HG02943 (cell line): ENCODE data around the gene NCK2.

ENCODE experiments used
- ATAC-seq: cut with Tn5 transposase; IDR thresholded peaks from one replicate; pipeline ENCODE4 v1.9.1; 2021; ENCODE audit warnings: mild to moderate bottlenecking, low read depth, moderate library complexity; ENCODE audit not compliant: unreplicated experiment

NCK2 gene

DNA sequence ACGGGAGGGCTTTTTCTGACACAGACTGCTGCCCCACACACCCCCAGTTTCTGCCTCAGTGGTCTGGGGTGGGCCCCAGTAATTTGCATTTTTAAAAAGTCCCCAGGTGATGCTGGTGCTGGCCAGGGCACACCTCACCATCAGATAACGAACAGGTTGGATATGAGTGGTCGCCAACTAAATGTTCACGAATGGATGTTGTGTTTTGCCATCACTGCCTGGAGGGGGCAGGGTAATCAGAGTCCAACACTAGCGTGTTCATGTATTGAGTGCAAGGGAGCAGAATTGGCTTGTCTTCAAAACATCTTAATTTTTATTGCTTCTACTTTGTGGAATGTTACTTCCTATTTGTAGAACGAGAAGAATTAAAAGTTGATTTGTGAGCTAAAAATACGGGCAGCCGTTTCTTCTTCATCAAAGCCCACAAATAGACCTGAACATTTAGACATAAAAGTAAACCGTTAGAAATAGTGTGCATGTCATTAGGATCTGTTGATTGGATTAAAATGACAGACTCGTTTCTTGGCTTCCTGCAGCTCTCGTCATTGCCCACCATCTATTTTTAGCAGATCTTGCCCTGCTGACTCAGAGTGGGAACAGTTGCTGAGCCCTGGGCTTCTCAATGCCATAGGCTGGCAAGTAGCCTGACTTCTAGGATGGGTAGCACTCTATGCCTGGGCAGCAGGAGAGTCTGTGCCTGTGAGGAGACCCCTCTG, 45.2 kb downstream of the NCK2 start:
- peak; percentile 70 for ATAC-seq

DNA sequence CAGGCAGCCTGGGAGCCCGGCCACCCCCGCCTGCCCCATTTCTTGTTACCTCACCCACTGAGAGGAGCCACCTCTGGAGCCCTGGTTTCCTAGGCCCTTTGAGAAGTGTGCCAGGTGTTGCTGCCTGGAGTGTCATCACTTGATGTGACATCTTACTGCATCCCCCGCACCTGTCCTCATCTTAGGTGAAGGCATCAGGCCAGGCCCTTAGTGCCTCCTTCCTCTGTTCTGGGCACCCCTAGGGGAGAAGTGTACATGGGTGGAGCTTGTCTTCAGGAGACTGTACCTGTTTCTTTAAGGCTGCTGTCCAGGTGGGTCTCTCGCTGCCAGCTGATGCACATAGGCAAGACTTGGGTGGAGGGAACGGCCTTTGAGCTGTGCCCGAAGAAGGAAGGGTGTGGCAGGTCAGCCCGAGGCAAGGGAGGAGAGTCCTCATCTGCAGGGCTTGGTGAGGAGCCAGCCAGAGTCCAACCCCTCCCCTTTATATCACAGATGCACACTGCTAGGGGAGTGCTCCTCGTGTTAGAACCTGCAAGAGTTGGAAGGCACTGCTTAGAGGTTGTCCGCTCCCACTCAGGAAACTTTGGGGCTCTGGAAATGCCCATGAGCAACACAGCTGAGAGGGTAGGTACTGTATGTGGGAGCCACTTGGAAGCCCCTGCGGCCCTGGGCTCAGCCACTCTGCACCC, 45.9 kb downstream of the NCK2 start:
- peak; percentile 16 for ATAC-seq

DNA sequence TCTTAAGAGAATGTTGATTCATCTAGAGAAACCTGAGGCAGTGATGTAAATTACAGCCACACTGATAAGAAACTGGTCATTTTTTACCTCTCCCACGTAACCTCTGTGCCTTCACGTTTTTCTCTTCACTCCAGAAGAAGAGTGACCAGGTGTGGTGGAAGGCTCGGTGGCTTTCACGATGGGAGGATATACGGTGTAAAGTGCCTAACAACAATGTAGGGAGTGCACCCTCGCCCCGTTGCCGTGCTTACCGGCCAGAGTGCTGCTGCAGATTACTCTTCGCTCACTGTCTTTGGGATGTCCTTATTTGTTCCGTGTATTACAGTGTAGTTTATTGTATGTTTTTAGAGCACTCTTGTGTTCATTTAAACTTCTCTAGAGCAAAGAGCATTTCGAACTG, 46.5 kb downstream of the NCK2 start:
- no peak for ATAC-seq

DNA sequence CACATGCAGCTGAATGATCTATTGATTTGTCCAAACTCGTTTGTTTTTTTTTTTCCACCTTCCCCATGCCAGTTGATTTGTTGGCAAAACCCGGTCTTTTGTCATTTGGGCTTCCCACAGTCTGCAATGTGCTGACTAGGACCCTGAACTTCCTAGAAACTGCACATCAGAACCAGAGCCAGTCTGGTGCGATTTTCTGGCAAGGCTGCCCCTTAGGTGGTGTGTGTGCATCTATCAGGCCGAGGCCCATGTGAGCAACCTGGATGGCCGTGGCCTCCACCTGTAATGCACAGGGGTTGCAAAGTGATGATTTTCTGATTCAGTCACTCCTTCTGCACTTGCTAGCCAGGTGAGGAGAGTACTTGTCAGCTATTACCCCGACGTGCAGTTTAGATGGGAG, 47.8 kb downstream of the NCK2 start:
- ATAC-seq = no peak

DNA sequence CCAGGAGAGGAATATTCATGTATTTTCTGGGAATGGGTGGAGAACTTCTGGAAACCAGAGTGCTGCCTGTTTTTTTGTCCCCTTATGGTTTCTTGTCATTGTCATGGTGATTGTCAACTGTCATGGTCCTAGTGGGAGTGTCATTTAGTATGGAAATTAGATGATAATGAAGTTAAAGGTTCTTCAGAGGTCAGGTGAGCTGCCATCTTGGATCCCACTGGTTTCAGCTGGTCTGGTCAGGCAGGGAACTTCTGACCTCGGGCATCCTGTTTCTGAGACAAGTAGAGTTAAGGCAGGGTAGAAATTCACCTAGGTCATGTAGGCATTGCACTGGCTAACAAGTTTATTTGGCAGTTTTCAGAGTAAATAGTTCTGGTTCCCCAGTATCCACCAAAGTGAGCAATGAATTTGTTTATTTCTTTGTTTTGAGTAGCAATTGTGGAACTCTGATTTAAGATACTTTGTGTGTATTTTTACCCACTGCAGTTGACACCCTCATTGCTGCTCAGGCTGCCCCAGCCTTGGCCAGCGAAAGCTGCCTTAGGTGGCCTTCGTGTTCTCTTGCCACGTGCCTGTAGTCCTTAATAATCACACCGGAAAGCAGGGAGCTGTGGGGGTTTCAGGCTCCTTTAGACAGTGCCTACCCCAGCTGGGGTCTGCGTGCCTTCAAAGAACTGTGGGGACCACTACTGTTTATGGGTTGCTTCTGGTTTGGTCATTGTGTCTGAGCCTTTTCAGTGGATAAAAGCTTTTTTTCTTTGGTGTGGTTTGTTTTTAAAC, 48.7 kb downstream of the NCK2 start:
- ATAC-seq = no peak

DNA sequence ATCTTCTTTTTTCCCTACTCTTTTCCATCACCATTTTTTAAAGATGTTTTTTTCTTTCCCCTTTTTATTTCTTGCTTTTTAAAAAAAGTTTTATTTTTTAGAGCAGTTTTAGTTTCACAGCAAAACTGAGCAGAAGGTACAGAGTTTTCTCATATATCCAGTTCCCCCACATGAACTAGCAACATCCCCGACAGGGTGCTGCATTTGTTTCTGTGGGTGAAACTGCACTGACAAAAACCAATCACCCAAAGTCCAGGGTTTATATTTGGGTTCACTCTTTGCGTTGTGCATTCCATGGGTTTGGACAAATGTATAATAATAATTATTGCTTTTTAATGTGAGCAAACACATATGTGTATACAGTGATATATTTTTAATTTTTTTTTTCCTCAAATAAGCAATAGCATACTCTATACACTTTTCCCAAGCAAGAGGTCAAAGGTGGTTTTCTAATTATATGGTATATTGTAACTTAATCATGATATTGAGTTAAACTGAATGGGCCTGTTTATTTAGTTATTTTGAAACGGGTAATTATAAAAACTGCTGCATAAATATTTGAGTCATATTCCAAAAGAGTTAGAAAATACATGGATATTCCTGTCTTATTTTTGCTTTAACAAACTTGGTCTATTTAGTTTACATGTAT, 50.3 kb downstream of the NCK2 start:
- no peak for ATAC-seq

DNA sequence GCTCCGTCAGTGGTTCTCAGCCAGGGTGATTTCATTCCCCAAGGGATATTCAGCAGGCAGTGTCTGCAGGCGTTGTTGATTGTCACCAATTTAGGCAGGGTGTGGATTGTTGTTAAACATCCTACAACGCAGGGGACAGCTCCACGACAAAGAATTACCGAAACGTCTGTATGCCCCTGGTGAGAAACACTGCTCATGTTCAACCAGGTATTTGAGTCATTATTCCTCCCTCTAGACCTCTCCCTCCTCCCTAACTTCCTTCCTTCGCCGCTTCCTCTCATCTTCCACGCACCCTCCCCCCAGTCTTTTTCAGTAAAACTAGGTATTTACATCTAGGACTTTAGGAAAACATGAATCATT, 50.8 kb downstream of the NCK2 start:
- ATAC-seq = no peak

DNA sequence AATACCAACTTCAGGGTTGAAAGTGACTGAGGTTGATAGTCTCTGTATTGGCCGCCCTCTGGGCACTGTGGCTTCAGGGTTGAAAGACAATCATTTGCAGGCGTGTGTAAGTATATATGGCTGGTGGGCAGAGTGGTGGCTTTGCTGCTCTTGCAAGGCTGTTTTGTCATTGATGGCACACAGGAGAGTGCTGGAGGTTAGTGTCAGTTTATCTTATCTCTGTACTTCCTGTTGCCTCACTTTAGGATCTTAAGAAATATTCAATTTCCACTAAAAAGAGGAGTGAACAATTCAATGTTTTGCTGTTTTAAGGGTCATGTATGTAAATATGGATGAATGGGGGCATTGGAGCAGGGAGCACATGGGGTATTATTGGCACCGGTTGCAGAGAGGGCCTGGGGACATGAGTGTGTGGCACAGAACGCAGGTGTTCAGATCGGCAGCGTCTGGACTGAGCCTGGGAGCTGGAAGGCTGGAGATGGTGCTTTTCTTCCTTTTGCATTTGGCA, 51.5 kb downstream of the NCK2 start:
- no peak for ATAC-seq

DNA sequence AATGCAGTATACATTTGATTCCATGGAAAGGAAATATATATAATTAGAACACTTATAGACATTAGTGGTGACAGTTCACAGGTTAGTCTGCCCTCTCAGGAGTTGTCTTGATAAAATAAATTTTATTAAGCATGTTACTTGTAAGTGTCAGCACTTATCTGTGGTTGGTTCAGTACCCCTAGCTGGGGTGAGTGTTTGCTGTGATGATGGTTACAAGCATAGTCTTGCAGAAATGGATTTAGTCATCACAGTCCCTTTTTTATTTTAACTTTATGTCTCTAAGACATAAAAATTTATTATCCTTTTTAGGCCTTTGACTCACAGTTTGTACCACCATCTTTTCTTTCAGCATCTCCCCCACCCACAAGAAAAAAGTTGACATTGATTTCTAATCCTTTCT, 52.1 kb downstream of the NCK2 start:
- no peak for ATAC-seq

DNA sequence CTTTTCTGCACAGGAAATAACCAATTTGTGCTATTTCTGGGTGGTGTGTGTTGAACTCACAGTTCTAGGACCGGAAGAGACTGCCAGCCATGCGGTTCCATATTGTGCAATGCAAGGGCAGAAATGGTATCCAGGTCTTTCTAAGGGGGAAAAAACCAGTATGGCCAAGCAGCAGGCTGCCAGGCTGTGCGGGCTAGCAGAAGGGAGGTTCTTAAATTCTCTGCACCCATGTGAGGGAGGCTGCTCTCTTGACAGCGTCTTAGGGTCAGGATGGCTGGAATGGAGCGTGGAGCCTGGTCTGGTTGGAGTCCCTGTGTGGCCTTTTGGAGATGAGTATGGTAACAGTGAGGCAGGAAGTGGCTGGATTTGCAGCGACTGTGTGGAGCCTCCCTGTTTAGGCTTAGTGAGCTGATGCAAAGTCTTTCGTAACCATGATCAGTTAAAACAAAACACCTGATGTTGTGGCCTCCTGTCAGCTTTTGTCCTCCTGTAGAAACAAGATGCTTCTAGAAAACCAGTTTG, 52.6 kb downstream of the NCK2 start:
- ATAC-seq = peak; percentile 43

DNA sequence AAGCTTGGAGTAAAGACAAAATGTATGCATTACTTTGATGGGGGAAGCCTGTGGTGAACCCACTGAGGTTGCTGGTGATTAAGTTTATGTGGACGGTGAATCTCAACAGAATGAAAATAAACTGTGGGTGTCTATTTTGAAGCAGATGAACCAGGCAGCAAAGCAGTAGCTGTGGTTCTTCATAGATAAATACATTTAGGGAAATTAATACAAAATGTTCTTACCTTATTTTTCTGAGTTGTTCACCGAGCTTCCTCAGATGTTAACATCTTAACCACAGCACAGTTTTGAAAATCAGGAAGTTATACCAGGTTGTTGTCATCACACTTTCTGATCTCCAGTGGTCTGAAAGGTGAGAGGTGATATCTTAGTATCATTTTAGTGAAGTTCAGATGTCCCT, 53.9 kb downstream of the NCK2 start:
- ATAC-seq = no peak

DNA sequence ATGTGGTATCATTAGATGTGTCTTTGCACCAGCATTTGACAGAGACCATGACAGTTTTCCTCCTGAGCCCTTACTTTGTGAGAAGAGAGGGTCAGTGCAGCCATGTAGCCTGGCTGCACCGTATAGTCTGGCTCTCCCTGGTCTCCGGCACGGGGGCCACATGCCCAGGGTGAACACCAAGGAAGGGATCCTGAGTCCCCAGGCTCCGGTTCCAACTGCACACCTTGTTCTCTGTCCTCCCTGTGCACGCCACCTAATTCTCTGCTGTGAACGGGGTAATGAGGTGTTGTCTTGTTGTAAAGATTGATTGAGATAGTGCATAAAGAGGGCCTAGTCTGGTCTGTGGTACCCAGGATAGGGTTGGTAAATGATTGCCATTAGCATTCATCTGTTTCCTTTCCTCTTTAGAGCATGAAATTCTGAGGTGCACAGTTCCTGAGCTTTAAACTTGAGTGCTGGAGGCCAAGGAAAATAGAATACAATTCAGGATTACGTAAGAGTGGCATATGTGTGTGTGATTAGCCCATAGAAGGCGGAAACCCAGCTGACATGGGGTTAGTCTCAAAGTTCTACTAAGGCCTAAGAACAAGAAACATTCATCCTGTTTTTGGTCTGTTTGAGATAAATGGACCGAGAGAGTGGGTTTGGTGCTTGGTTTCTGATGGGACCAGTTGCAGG, 55.5 kb downstream of the NCK2 start:
- no peak for ATAC-seq

DNA sequence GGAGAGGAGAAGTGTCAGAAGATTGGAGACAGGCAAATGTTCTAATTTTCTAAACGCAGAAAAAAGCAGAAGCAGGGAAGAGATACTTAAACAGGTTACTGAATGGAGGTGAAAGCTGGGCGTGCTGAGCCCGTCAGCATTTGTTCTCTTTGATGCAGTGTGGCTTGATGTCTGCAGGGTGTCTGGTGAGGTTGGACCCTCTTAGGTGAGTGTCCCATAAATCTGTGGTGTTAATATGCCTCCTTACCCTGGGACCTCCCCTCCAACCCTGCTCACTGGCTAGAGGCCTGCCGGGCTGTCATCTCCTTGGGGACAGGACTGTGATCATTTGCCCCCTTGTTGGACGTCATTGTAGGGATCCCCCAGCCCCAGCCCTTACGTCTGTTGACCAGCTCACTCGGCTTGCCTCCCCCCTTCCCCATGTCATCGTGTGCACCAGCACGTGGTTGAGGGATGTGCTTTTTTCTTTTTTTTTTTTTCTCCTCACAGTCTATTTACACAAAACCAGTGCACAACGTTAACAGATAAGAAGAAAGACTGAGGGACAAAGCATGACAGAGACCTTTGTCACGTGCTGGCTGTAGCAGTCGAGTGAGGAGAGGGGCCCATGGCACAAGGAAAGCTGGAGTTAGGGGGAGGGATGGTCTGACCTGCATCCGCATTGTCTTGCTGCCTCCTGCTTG, 56.4 kb downstream of the NCK2 start:
- no peak for ATAC-seq

DNA sequence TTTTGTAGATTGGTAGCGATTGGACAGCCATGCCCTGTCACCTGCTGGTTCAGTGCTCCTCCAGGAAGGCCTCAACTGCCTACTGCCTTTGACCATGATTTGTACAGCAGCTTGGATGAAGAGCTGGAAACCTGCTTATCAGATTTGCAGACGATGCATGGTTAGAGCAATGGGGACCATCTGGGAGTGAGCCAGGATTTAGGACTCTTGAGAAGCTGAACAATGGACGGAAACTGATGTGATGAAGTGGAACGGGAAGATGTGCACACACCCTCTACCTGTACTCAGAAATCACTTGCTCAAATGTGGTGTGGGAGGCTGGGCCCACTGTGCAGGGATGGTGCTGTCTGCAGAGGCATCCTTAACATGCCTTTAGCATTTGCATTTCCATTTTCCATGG, 57.2 kb downstream of the NCK2 start:
- ATAC-seq = no peak

DNA sequence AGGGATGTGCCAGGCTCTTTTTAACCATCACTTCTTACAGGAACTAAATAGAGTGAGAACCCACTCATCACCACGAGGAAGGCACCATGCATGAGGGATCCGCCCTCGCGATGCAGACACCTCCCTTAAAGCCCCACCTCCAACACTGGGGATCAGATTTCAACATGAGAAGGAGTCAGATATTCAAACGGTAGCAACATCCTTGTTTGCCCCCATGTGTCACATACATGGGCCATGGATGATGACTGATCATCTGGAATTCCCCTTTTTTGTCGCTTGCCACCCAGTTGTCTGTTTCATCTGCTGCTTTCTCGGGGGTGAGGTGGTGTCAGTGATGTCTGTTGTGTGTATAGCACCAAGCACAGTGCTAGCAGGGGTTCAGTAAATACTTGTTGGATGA, 57.9 kb downstream of the NCK2 start:
- ATAC-seq = peak; percentile 33

DNA sequence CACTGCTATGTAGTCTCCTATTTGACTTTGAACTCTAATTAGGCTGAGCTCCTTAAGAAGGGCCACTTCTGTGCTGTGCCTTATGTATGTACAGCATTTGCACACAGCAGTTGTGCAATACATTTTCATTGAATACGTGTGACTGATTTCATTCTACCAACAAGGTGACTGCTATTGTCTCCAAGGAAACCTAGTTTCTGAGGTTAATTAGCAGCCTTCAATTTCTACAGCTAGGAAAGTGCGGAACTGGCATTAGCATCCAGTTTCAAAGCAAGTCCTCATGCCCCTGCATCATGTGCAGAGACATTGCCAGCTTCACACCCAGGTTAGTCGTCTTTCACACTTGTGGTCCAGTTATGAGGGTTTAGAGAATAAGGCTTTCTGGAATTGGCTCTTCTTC, 58.6 kb downstream of the NCK2 start:
- no peak for ATAC-seq

DNA sequence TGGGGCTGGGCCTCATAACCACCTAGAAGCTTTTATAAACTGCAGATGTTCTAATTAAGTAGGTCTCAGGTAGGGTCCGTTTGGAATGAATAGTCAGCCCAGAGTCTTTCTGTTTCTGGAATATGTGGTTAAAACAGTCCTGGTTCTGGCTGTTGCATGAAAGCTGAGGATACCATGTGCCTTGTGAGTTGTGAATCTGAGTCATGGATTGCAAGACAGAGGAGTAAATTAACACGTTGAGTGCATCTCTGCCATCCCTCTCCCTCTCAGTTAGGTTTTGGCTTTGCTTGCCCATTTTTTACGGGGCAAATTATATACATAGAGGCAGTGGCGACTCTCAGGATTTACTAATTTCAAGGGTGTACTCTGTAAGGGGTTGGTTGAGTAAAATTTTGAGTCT, 59.1 kb downstream of the NCK2 start:
- no peak for ATAC-seq

DNA sequence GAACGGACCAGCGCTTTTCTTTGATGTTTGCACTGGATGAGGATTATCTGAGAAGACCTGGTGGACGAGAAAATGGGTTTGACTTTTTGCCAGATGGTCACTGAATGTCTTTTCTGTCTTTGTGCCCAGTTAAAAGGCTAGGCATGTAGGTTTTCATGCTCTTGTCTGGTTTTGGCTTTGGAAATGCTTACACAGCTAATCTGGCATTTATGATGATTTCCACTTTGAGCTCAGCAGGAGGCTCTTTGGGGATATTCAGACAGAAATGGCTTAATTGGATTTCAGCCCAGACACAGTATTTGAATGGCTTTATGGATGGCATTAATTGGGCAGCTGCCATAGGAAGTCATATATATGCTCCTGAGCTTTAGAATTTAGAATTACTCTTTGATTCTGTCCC, 59.6 kb downstream of the NCK2 start:
- no peak for ATAC-seq

DNA sequence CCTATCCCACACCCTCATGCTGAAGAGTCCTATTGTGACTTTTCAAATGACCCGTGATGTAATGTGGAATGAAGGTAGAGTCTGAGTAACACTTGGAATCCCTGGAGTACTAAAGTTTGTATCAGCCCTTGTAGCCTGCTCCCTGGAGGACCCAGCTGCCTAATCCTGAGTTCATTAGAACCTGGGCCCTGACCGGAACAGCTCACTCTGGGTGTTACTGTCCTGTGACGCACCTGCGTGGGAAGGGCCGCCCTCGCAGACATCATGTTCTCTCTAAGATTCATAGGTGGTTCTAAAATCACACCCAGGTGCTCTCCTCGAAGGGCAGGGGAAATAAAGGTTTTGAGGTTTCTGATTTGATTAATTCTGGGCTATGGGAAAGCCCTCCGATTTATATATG, 62.3 kb downstream of the NCK2 start:
- no peak for ATAC-seq
